Caco-2 (cell line): Measurements from ENCODE around the gene VWA5A. TPM values are rescaled to one million over a fixed set of nuclear protein-coding genes. Genes with fewer than 3 reads are reported as not detected.

Experiments
- BruUV-seq: library from RNA; stranded (reverse); fragments of 400-500 nt; replicated peaks from 2 replicates; lab custom pipeline; 2021; lab: Mats Ljungman, UMichigan
- CTCF ChIA-PET: fragments of 300-600 bp; sonication (Branson Sonifier 250); formaldehyde crosslinking; loops from one replicate; lab custom pipeline; 2022; ENCODE audit warnings: antibody characterized with exemption; lab: Charles Lee
- POLR2A ChIA-PET: fragments of 300-600 bp; sonication (Branson Sonifier 250); formaldehyde crosslinking; loops from one replicate; lab custom pipeline; 2022; ENCODE audit warnings: antibody characterized with exemption; lab: Charles Lee
- DNase-seq, 2 experiments: peaks; one replicate each; pipeline versions ENCODE4 v3.0.0 to v3.0.0-alpha.2; 2020 to 2022
- H3K27me3 ChIP-seq: replicated peaks from 2 replicates; pipeline ENCODE4 v1.6.0; 2011; ENCODE audit warnings: low read length; ENCODE audit not compliant: control insufficient read depth, insufficient read depth
- H3K36me3 ChIP-seq: 2 replicates; pipeline ENCODE4 v1.5.1; 2011; ENCODE audit warnings: low read length; ENCODE audit not compliant: control insufficient read depth, insufficient read depth
- H3K4me1 ChIP-seq: fragments of 250-450 bp; sonication (Bioruptor Pico); 2 replicates; pipeline ENCODE4 v1.5.1; 2020; ENCODE audit warnings: mild to moderate bottlenecking
- H3K4me3 ChIP-seq: 2 replicates; pipeline ENCODE4 v1.5.1; 2011; ENCODE audit warnings: low read depth, mild to moderate bottlenecking, control low read depth, low read length
- H3K9me3 ChIP-seq: fragments of 250-450 bp; sonication (Bioruptor Pico); 2 replicates; pipeline ENCODE4 v1.5.1; 2020; ENCODE audit warnings: mild to moderate bottlenecking, moderate library complexity
- H3K27ac Mint-ChIP-seq: one replicate; pipeline ENCODE4 v1.8.0; 2022; ENCODE audit warnings: mixed read lengths; ENCODE audit not compliant: unreplicated experiment
- H3K27me3 Mint-ChIP-seq: one replicate; pipeline ENCODE4 v1.8.0; 2022; ENCODE audit warnings: mixed read lengths; ENCODE audit not compliant: insufficient read depth, unreplicated experiment
- H3K36me3 Mint-ChIP-seq: one replicate; pipeline ENCODE4 v1.8.0; 2022; ENCODE audit warnings: mild to moderate bottlenecking, mixed read lengths; ENCODE audit not compliant: insufficient read depth, unreplicated experiment
- H3K4me1 Mint-ChIP-seq: one replicate; pipeline ENCODE4 v1.8.0; 2022; ENCODE audit warnings: low read depth, mixed read lengths; ENCODE audit not compliant: unreplicated experiment
- H3K4me3 Mint-ChIP-seq: one replicate; pipeline ENCODE4 v1.8.0; 2022; ENCODE audit warnings: mild to moderate bottlenecking, moderate library complexity, mixed read lengths; ENCODE audit not compliant: unreplicated experiment
- H3K9me3 Mint-ChIP-seq: one replicate; pipeline ENCODE4 v1.8.0; 2022; ENCODE audit warnings: mixed read lengths; ENCODE audit not compliant: unreplicated experiment
- intact Hi-C: fragments of 100-400 bp; cut with micrococcal nuclease; formaldehyde crosslinking; loops from one replicate; pipeline ENCODE4 v1.10.0; 2022; ENCODE audit not compliant: unreplicated experiment
- total RNA-seq: library from RNA; stranded (reverse); gene quantifications from 2 replicates; pipeline ENCODE4 v1.2.3, GENCODE V29; 2022
- TF ChIP-seq, protein P1 (sequence below), 2 experiments: fragments of 200-600 bp in 1 of 2; IDR thresholded peaks; 1 replicate in 1 of 2; 2 replicates in 1 of 2; pipeline versions ENCODE4 v1.5.1 to v1.8.0; 2011 to 2022; ENCODE audit warnings: antibody characterized with exemption in 1 of 2, control low read depth in 1 of 2, inconsistent platforms in 1 of 2, low read depth in 1 of 2, low read length in 1 of 2, mild to moderate bottlenecking in 1 of 2, moderate library complexity in 1 of 2; ENCODE audit not compliant: insufficient read depth in 1 of 2, severe bottlenecking in 1 of 2, unreplicated experiment in 1 of 2

Gene VWA5A
- total RNA-seq, 1 experiment from 2014 or later: 1.6 TPM

DNA sequence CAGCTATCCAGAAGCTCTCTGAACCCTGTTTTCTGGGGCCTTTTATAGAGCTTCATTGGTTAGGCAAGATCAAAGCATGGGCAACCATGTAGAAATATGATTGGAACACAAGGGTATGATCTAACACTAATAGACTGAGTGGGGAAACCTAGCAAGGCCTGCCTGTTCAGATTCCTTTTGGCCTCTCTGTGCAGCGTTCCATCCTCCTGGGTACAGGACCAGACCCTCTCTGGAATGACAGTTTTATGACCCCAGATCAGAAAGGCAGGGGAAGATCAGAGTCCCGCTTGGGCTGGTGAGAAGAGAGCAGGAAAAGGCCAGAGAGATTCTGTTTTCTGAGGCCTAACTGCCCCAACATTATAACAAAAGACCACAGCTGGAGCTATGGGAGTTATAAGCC lies 36.7 kb upstream of the VWA5A start:
- no peaks in the 10 kb centered on the region for H3K9me3 Mint-ChIP-seq
- ChIA-PET CTCF (no interaction called here), POLR2A (no interaction called here)
- H3K27me3 Mint-ChIP-seq: peaks cover 24% of the 10 kb centered on the region
- H3K27ac Mint-ChIP-seq: no peak overlapping the region
- BruUV-seq: no TSS peak
- DNase-seq: no peak
- TF ChIP-seq, protein P1, sequence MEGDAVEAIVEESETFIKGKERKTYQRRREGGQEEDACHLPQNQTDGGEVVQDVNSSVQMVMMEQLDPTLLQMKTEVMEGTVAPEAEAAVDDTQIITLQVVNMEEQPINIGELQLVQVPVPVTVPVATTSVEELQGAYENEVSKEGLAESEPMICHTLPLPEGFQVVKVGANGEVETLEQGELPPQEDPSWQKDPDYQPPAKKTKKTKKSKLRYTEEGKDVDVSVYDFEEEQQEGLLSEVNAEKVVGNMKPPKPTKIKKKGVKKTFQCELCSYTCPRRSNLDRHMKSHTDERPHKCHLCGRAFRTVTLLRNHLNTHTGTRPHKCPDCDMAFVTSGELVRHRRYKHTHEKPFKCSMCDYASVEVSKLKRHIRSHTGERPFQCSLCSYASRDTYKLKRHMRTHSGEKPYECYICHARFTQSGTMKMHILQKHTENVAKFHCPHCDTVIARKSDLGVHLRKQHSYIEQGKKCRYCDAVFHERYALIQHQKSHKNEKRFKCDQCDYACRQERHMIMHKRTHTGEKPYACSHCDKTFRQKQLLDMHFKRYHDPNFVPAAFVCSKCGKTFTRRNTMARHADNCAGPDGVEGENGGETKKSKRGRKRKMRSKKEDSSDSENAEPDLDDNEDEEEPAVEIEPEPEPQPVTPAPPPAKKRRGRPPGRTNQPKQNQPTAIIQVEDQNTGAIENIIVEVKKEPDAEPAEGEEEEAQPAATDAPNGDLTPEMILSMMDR (IDR thresholded peaks at IDR 0.05; ENCODE audit: insufficient read depth in 1 of 2, low read depth in 1 of 2, low read length in 1 of 2, severe bottlenecking in 1 of 2, unreplicated experiment in 1 of 2): no peak
- no peaks in the 10 kb centered on the region for H3K36me3 ChIP-seq
- H3K4me1 ChIP-seq: no peaks in the 10 kb centered on the region
- H3K4me3 ChIP-seq: no peak overlapping the region
- intact Hi-C loops: loop anchor here (10.0 kb wide), 2 partner anchors 246 to 326 kb away; partner anchors contain the start of gene OR8D2
- no peaks in the 10 kb centered on the region for H3K4me1 Mint-ChIP-seq
- H3K4me3 Mint-ChIP-seq: no peak overlapping the region
- no peaks in the 10 kb centered on the region for H3K27me3 ChIP-seq
- no peaks in the 10 kb centered on the region for H3K9me3 ChIP-seq
- no peaks in the 10 kb centered on the region for H3K36me3 Mint-ChIP-seq

DNA sequence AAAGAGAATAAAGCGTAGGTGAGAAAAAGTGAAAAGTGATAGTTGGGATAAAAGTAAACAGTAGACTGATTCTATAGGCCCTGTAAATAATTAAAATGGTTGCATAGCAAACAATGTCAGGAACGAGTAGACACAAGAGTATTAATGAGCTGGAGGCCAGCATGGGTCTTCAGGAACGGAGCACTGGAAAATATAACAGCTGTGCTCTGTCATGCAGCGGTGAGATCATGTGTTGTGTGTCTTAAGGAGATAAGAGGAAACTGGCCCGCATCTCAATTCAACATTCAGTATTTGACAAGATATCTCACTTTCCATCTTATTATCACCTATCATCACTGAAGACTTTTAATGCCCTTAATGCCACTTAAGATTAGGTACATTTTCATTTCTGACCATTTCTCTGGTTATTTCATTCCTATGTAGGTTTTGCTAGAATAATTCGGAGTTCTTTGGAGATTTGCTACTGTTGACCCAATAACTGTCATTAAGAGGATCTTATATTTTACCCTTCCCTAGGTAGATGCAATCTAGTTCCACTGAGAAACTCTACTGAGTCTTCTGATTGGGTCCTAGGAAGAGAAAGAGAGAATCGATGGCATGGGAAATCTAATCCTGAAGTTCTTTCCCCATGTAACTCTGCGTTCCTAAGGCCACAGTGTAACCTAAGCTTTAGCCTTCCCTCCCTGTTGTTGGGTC lies 35.5 kb upstream of the VWA5A start:
- BruUV-seq: no TSS peak
- no peaks in the 10 kb centered on the region for H3K36me3 ChIP-seq
- ChIA-PET CTCF (interaction anchor here (1.1 to 1.3 kb wide), 2 partner anchors 8 to 10 kb away, joined by 3 to 4 read pairs; no protein-coding TSS in a partner anchor), POLR2A (no interaction called here)
- H3K4me1 Mint-ChIP-seq: no peaks in the 10 kb centered on the region
- H3K27me3 ChIP-seq: no peaks in the 10 kb centered on the region
- H3K9me3 Mint-ChIP-seq: no peaks in the 10 kb centered on the region
- TF ChIP-seq, protein P1 (IDR thresholded peaks at IDR 0.05; ENCODE audit: insufficient read depth in 1 of 2, low read depth in 1 of 2, low read length in 1 of 2, severe bottlenecking in 1 of 2, unreplicated experiment in 1 of 2): no peak
- no peaks in the 10 kb centered on the region for H3K4me1 ChIP-seq
- H3K4me3 ChIP-seq: no peak overlapping the region
- intact Hi-C loops: loop anchor here (10.0 kb wide), 2 partner anchors 245 to 325 kb away; partner anchors contain the start of gene OR8D2
- H3K27me3 Mint-ChIP-seq: peaks cover 30% of the 10 kb centered on the region
- no peak overlapping the region for H3K4me3 Mint-ChIP-seq
- H3K27ac Mint-ChIP-seq: no peak overlapping the region
- H3K36me3 Mint-ChIP-seq: no peaks in the 10 kb centered on the region
- DNase-seq: no peak
- no peaks in the 10 kb centered on the region for H3K9me3 ChIP-seq

DNA sequence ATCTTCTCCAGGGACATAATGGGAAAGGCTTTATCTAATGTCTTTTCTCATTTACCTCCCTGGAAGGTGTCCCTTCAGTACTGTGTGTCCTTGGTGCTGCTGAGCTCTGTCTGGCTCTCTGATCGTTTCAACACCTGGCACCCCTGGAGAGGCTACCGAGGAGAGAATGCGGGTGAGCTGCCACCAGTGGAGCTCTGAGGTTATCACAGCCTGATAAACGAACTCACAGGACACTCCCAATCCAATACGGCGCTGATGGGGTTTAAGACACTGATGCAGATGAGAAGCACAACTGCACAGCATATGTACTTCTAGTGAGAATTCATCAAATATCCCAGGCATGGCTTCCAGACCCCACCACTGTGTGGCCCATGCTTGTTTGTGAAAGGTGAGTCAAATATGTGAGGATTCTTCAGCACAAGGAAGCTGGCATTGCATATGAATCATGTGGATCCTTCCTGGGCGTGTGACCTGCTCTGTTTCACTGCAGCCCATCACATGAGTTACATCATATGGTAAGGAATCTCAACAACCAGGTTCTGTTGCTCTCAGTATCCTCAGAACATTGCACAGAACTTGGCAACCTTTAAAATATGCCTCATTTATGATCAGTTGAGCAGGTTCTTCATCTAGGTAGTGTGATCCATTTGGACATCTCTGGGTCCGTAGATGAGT lies 34.8 kb upstream of the VWA5A start:
- no peak overlapping the region for H3K27ac Mint-ChIP-seq
- BruUV-seq: no TSS peak
- no peak for DNase-seq
- H3K27me3 Mint-ChIP-seq: peaks cover 34% of the 10 kb centered on the region
- POLR2A ChIA-PET: no interaction called here
- H3K9me3 Mint-ChIP-seq: no peaks in the 10 kb centered on the region
- Histone ChIP-seq H3K36me3 (no peaks in the 10 kb centered on the region), H3K4me3 (no peak overlapping the region), H3K4me1 (no peaks in the 10 kb centered on the region), H3K27me3 (no peaks in the 10 kb centered on the region), H3K9me3 (no peaks in the 10 kb centered on the region)
- no peaks in the 10 kb centered on the region for H3K4me1 Mint-ChIP-seq
- intact Hi-C loops: no loop called here
- CTCF ChIA-PET: interaction anchor here (1.1 to 1.3 kb wide), 2 partner anchors 9 to 11 kb away, joined by 3 to 4 read pairs; no protein-coding TSS in a partner anchor
- TF ChIP-seq, protein P1 (IDR thresholded peaks at IDR 0.05; ENCODE audit: insufficient read depth in 1 of 2, low read depth in 1 of 2, low read length in 1 of 2, severe bottlenecking in 1 of 2, unreplicated experiment in 1 of 2): no peak
- H3K36me3 Mint-ChIP-seq: no peaks in the 10 kb centered on the region
- no peak overlapping the region for H3K4me3 Mint-ChIP-seq
